Fibroblast of lung (primary cell): ENCODE results near the gene GRAP. TPM values are rescaled to one million over a fixed set of nuclear protein-coding genes. Genes with fewer than 3 reads are reported as not detected.

Source experiments
- DNase-seq, 2 donors: peaks; one replicate each; pipeline versions ENCODE4 v3.0.0 to v3.0.0-alpha.2; 2010; ENCODE audit warnings: low read depth in 2 of 2
- H2AFZ ChIP-seq: 2 replicates; pipeline ENCODE4 v1.5.1; 2012; ENCODE audit warnings: low read length, control low read depth, inconsistent platforms
- H3K27ac ChIP-seq: 2 replicates; pipeline ENCODE4 v1.5.1; 2011; ENCODE audit warnings: low read length, control low read depth; ENCODE audit not compliant: insufficient read depth
- H3K27me3 ChIP-seq: 2 replicates; pipeline ENCODE4 v1.5.1; 2011; ENCODE audit warnings: mild to moderate bottlenecking, low read length; ENCODE audit not compliant: control insufficient read depth, insufficient read depth
- H3K36me3 ChIP-seq: 2 replicates; pipeline ENCODE4 v1.5.1; 2011; ENCODE audit warnings: low read length; ENCODE audit not compliant: control insufficient read depth, insufficient read depth
- H3K4me1 ChIP-seq: 2 replicates; pipeline ENCODE4 v1.5.1; 2011; ENCODE audit warnings: low read length; ENCODE audit not compliant: control insufficient read depth, insufficient read depth; ENCODE audit errors: extremely low read depth
- H3K4me2 ChIP-seq: 2 replicates; pipeline ENCODE4 v1.5.1; 2011; ENCODE audit warnings: low read length, control low read depth; ENCODE audit not compliant: insufficient read depth; ENCODE audit errors: extremely low read depth
- H3K4me3 ChIP-seq, 4 experiments: fragments of 200-600 bp in 1 of 4; sonication (generic) in 1 of 4; replicated peaks in 1 of 4; 2 replicates each; pipeline ENCODE4 v1.5.1; 2011 to 2016; ENCODE audit warnings: low read length in 4 of 4, low read depth in 3 of 4, mild to moderate bottlenecking in 3 of 4, control low read depth in 2 of 4, inconsistent platforms in 1 of 4, mixed read lengths in 1 of 4; ENCODE audit not compliant: insufficient read depth in 1 of 4; ENCODE audit errors: control extremely low read depth in 1 of 4
- H3K79me2 ChIP-seq: 2 replicates; pipeline ENCODE4 v1.5.1; 2012; ENCODE audit warnings: mild to moderate bottlenecking, low read length, inconsistent platforms; ENCODE audit not compliant: control insufficient read depth, insufficient read depth
- H3K9ac ChIP-seq: 2 replicates; pipeline ENCODE4 v1.5.1; 2011; ENCODE audit warnings: mild to moderate bottlenecking, low read length, control low read depth; ENCODE audit not compliant: insufficient read depth
- H3K9me3 ChIP-seq: 2 replicates; pipeline ENCODE4 v1.5.1; 2012; ENCODE audit warnings: low read depth, low read length; ENCODE audit not compliant: control insufficient read depth, insufficient read depth
- H4K20me1 ChIP-seq: 2 replicates; pipeline ENCODE4 v1.5.1; 2011; ENCODE audit warnings: low read length; ENCODE audit not compliant: control insufficient read depth, insufficient read depth; ENCODE audit errors: extremely low read depth
- EZH2 ChIP-seq: IDR thresholded peaks from 2 replicates; pipeline ENCODE4 v1.5.1; 2012; ENCODE audit warnings: low read length, control low read depth, mild to moderate bottlenecking; ENCODE audit errors: missing control alignments
- polyA plus RNA-seq, 2 donors: library from polyadenylated mRNA; depleted of rRNA in 1 of 2; stranded (reverse) in 1 of 2; unstranded in 1 of 2; fragments of >200 nt; gene quantifications; 2 replicates each; pipeline ENCODE4 v1.2.1, GENCODE V29; 2011 to 2012; ENCODE audit warnings: missing spikeins in 1 of 2
- total RNA-seq: library from RNA; depleted of rRNA; stranded (reverse); fragments of >200 nt; gene quantifications from 2 replicates; pipeline ENCODE4 v1.2.1, GENCODE V29; 2014
- TF ChIP-seq, protein P1 (sequence below), 2 donors: IDR thresholded peaks in 1 of 2; conservative IDR thresholded peaks in 1 of 2; 1 replicate in 1 of 2; 2 replicates in 1 of 2; pipeline ENCODE4 v1.5.1; 2011 to 2012; ENCODE audit warnings: low read length in 2 of 2, control low read depth in 1 of 2, inconsistent platforms in 1 of 2, low read depth in 1 of 2, mild to moderate bottlenecking in 1 of 2

GRAP gene
- total and polyA plus RNA-seq, 2 donors (not counting 1 experiment from before 2014, with no cell fraction given) = 0.10 TPM; not detected in 1

DNA sequence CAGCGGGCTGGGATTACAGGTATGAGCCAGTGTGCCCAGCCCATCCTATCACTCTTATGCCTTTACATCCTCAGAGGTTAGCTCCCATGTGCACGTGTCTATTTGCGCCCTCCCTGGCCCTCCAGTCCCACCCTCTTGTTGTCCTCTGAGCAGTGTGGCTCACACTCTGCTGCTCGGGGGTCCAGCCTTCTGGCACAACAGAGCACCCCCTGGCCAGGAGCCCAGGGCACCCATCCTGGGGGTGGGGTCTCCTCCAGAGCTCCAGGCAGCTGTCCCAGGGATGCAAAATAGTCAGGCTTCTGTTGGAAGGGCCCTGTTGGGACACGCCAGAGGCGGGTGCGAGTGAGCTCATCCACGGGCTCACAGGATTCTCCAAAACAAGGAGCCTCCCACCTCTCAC is 30.5 kb downstream of the GRAP start:
- Histone ChIP-seq H3K9me3 (no peaks in the 10 kb centered on the region), H3K9ac (no peak overlapping the region), H3K79me2 (no peaks in the 10 kb centered on the region), H3K27me3 (no peaks in the 10 kb centered on the region), H3K27ac (no peak overlapping the region), H2AFZ (no peak overlapping the region), H3K4me3 (no peak overlapping the region), H3K4me1 (no peaks in the 10 kb centered on the region), H3K36me3 (no peaks in the 10 kb centered on the region), H3K4me2 (no peak overlapping the region), H4K20me1 (no peaks in the 10 kb centered on the region)
- DNase-seq = no peak
- no peak for TF ChIP-seq EZH2
- TF ChIP-seq, protein P1, sequence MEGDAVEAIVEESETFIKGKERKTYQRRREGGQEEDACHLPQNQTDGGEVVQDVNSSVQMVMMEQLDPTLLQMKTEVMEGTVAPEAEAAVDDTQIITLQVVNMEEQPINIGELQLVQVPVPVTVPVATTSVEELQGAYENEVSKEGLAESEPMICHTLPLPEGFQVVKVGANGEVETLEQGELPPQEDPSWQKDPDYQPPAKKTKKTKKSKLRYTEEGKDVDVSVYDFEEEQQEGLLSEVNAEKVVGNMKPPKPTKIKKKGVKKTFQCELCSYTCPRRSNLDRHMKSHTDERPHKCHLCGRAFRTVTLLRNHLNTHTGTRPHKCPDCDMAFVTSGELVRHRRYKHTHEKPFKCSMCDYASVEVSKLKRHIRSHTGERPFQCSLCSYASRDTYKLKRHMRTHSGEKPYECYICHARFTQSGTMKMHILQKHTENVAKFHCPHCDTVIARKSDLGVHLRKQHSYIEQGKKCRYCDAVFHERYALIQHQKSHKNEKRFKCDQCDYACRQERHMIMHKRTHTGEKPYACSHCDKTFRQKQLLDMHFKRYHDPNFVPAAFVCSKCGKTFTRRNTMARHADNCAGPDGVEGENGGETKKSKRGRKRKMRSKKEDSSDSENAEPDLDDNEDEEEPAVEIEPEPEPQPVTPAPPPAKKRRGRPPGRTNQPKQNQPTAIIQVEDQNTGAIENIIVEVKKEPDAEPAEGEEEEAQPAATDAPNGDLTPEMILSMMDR (conservative IDR thresholded peaks at IDR 0.05 in 1 of 2, IDR thresholded peaks at IDR 0.05 in 1 of 2; ENCODE audit: low read depth in 1 of 2, low read length in 2 of 2) = no peak

DNA sequence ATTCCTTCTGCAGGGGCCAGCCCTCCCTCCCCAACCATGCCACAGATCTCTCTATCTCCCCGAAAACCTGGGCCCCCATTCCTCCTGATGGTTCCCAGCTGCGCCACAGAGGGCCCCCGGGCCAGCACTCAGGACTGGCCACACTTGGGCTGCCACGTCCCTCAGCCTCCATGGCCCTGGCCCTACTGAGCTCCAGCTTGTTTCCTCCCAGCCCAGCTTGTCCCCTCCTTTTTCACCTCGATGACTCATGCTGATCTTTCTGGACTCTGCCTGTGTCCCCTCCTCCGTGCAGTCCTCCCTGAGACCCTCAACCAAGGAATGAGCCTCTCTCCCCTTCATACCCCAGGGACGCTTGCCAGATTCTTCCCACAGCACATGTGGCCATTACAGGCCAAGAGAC is 31.3 kb downstream of the GRAP start:
- Histone ChIP-seq H3K27me3 (no peaks in the 10 kb centered on the region), H3K79me2 (no peaks in the 10 kb centered on the region), H3K4me2 (no peak overlapping the region), H3K27ac (no peak overlapping the region), H3K4me3 (no peak overlapping the region), H3K36me3 (no peaks in the 10 kb centered on the region), H3K9ac (no peak overlapping the region), H3K9me3 (no peaks in the 10 kb centered on the region), H2AFZ (no peak overlapping the region), H4K20me1 (no peaks in the 10 kb centered on the region), H3K4me1 (no peaks in the 10 kb centered on the region)
- no peak for DNase-seq
- TF ChIP-seq, protein P1 (conservative IDR thresholded peaks at IDR 0.05 in 1 of 2, IDR thresholded peaks at IDR 0.05 in 1 of 2; ENCODE audit: low read depth in 1 of 2, low read length in 2 of 2) = no peak
- TF ChIP-seq EZH2 = no peak

DNA sequence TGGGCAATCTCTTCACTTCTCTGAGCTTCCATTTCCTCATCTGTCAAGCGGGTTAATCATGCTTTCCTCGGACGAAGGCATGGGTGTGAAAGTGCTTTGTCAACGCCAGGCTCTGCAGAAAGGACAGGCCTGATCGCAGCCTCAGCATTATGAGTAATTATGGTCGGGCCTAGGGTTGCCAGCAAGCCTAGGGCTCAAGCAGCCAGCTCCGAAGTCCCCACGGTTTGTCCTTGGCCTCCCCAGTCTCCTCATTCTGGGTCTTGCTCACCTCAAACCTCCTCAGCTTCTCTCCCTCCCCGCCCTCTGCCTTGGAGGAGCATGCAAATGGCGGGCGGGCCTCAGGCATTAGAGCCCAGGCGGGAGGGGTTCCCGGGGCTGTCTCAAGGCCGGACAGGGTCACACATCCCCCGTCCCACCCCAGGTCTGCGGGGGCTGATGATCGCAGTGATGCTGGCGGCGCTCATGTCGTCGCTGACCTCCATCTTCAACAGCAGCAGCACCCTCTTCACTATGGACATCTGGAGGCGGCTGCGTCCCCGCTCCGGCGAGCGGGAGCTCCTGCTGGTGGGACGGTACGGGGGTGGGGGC is 32.0 kb downstream of the GRAP start:
- no peaks in the 10 kb centered on the region for H3K9me3 ChIP-seq
- H3K36me3 ChIP-seq = no peaks in the 10 kb centered on the region
- TF ChIP-seq, protein P1 (conservative IDR thresholded peaks at IDR 0.05 in 1 of 2, IDR thresholded peaks at IDR 0.05 in 1 of 2; ENCODE audit: low read depth in 1 of 2, low read length in 2 of 2) = no peak
- no peaks in the 10 kb centered on the region for H3K27me3 ChIP-seq
- H4K20me1 ChIP-seq = no peaks in the 10 kb centered on the region
- no peaks in the 10 kb centered on the region for H3K79me2 ChIP-seq
- H3K4me3 ChIP-seq = no peak overlapping the region
- no peak overlapping the region for H3K9ac ChIP-seq
- H3K4me2 ChIP-seq = no peak overlapping the region
- H3K4me1 ChIP-seq = no peaks in the 10 kb centered on the region
- H2AFZ ChIP-seq = no peak overlapping the region
- H3K27ac ChIP-seq = no peak overlapping the region
- no peak for DNase-seq
